ENCODE measurements around the gene PCBP3.

Gene PCBP3

GRCh38 chr21:45926281-45926680 lies 282.8 kb downstream of the PCBP3 start:
- DNase-seq = no peak
- no peaks in the 10 kb centered on the region for H3K36me3 Mint-ChIP-seq (ENCODE audit: low read depth)
- H3K27me3 Mint-ChIP-seq = no peaks in the 10 kb centered on the region
- no peak overlapping the region for H3K27ac Mint-ChIP-seq
- H3K4me1 Mint-ChIP-seq (ENCODE audit: low read depth) = peaks cover 15% of the 10 kb centered on the region
- H3K4me3 Mint-ChIP-seq = no peak overlapping the region
- no peaks in the 10 kb centered on the region for H3K9me3 Mint-ChIP-seq

- Mint-ChIP-seq H3K9me3 (no peaks in the 10 kb centered on the region), H3K4me3 (no peak overlapping the region), H3K4me1 (ENCODE audit: low read depth) (peaks cover 19% of the 10 kb centered on the region), H3K36me3 (ENCODE audit: low read depth) (no peaks in the 10 kb centered on the region), H3K27ac (no peak overlapping the region), H3K27me3 (peaks cover 4% of the 10 kb centered on the region)
- no peak for DNase-seq
Measured at GRCh38 chr21:45927032-45927431, 283.5 kb downstream of the PCBP3 start.

GRCh38 chr21:45927851-45928850 lies 284.6 kb downstream of the PCBP3 start:
- Mint-ChIP-seq H3K27ac (no peak overlapping the region), H3K36me3 (ENCODE audit: low read depth) (no peaks in the 10 kb centered on the region), H3K27me3 (peaks cover 7% of the 10 kb centered on the region), H3K9me3 (no peaks in the 10 kb centered on the region), H3K4me1 (ENCODE audit: low read depth) (peaks cover 21% of the 10 kb centered on the region), H3K4me3 (no peak overlapping the region)
- no peak for DNase-seq

- Mint-ChIP-seq H3K4me1 (ENCODE audit: low read depth) (peaks cover 20% of the 10 kb centered on the region), H3K27ac (no peak overlapping the region), H3K27me3 (peaks cover 7% of the 10 kb centered on the region)
Measured at GRCh38 chr21:45929449-45929848, 285.9 kb downstream of the PCBP3 start.

GRCh38 chr21:45930231-45930760 lies 286.8 kb downstream of the PCBP3 start:
- Mint-ChIP-seq H3K27ac (no peak overlapping the region), H3K4me3 (no peak overlapping the region), H3K4me1 (ENCODE audit: low read depth) (peaks cover 20% of the 10 kb centered on the region), H3K36me3 (ENCODE audit: low read depth) (no peaks in the 10 kb centered on the region), H3K27me3 (peaks cover 7% of the 10 kb centered on the region), H3K9me3 (no peaks in the 10 kb centered on the region)
- no peak for DNase-seq

More at GRCh38 chr21:45929449-45929848, 285.9 kb downstream of the PCBP3 start:
- Mint-ChIP-seq H3K9me3 (no peaks in the 10 kb centered on the region), H3K4me3 (no peak overlapping the region), H3K36me3 (ENCODE audit: low read depth) (no peaks in the 10 kb centered on the region)
- no peak for DNase-seq

GRCh38 chr21:45930792-45931191 lies 287.3 kb downstream of the PCBP3 start:
- no peaks in the 10 kb centered on the region for H3K36me3 Mint-ChIP-seq (ENCODE audit: low read depth)
- H3K9me3 Mint-ChIP-seq = no peaks in the 10 kb centered on the region
- no peak for DNase-seq
- no peak overlapping the region for H3K27ac Mint-ChIP-seq
- H3K27me3 Mint-ChIP-seq = peaks cover 7% of the 10 kb centered on the region
- H3K4me1 Mint-ChIP-seq (ENCODE audit: low read depth) = peaks cover 20% of the 10 kb centered on the region
- H3K4me3 Mint-ChIP-seq = no peak overlapping the region

GRCh38 chr21:45931397-45931969 lies 288.0 kb downstream of the PCBP3 start:
- H3K4me3 Mint-ChIP-seq = no peak overlapping the region
- H3K27me3 Mint-ChIP-seq = peaks cover 7% of the 10 kb centered on the region
- no peak for DNase-seq
- no peaks in the 10 kb centered on the region for H3K36me3 Mint-ChIP-seq (ENCODE audit: low read depth)
- peak overlapping the region; percentile 78 for H3K27ac Mint-ChIP-seq
- H3K4me1 Mint-ChIP-seq (ENCODE audit: low read depth) = peaks cover 20% of the 10 kb centered on the region
- H3K9me3 Mint-ChIP-seq = no peaks in the 10 kb centered on the region

- H3K36me3 Mint-ChIP-seq (ENCODE audit: low read depth) = no peaks in the 10 kb centered on the region
- H3K4me1 Mint-ChIP-seq (ENCODE audit: low read depth) = peaks cover 17% of the 10 kb centered on the region
- no peak for DNase-seq
- no peaks in the 10 kb centered on the region for H3K9me3 Mint-ChIP-seq
- H3K4me3 Mint-ChIP-seq = no peak overlapping the region
- peaks cover 7% of the 10 kb centered on the region for H3K27me3 Mint-ChIP-seq
- peak overlapping the region; percentile 78 for H3K27ac Mint-ChIP-seq
Measured at GRCh38 chr21:45932922-45933502, 289.5 kb downstream of the PCBP3 start.

- Mint-ChIP-seq H3K27ac (no peak overlapping the region), H3K4me1 (ENCODE audit: low read depth) (peaks cover 17% of the 10 kb centered on the region), H3K9me3 (no peaks in the 10 kb centered on the region), H3K27me3 (peaks cover 7% of the 10 kb centered on the region), H3K4me3 (no peak overlapping the region), H3K36me3 (ENCODE audit: low read depth) (no peaks in the 10 kb centered on the region)
- no peak for DNase-seq
Measured at GRCh38 chr21:45934085-45934484, 290.6 kb downstream of the PCBP3 start.

- Mint-ChIP-seq H3K27ac (no peak overlapping the region), H3K27me3 (peaks cover 7% of the 10 kb centered on the region), H3K9me3 (no peaks in the 10 kb centered on the region), H3K36me3 (ENCODE audit: low read depth) (no peaks in the 10 kb centered on the region), H3K4me3 (no peak overlapping the region), H3K4me1 (ENCODE audit: low read depth) (peaks cover 17% of the 10 kb centered on the region)
- DNase-seq = no peak
Measured at GRCh38 chr21:45934554-45934953, 291.0 kb downstream of the PCBP3 start.

- Mint-ChIP-seq H3K9me3 (no peaks in the 10 kb centered on the region), H3K27me3 (peaks cover 7% of the 10 kb centered on the region), H3K4me3 (no peak overlapping the region), H3K36me3 (ENCODE audit: low read depth) (no peaks in the 10 kb centered on the region), H3K4me1 (ENCODE audit: low read depth) (peaks cover 17% of the 10 kb centered on the region), H3K27ac (no peak overlapping the region)
- no peak for DNase-seq
Measured at GRCh38 chr21:45935628-45936027, 292.1 kb downstream of the PCBP3 start.

- Mint-ChIP-seq H3K27me3 (peaks cover 3% of the 10 kb centered on the region), H3K9me3 (no peaks in the 10 kb centered on the region), H3K4me3 (no peak overlapping the region), H3K36me3 (ENCODE audit: low read depth) (no peaks in the 10 kb centered on the region), H3K27ac (no peak overlapping the region), H3K4me1 (ENCODE audit: low read depth) (peaks cover 4% of the 10 kb centered on the region)
- no peak for DNase-seq
Measured at GRCh38 chr21:45937721-45938452, 294.4 kb downstream of the PCBP3 start.

- H3K9me3 Mint-ChIP-seq = no peaks in the 10 kb centered on the region
- no peak overlapping the region for H3K27ac Mint-ChIP-seq
- H3K4me3 Mint-ChIP-seq = no peak overlapping the region
- no peaks in the 10 kb centered on the region for H3K4me1 Mint-ChIP-seq (ENCODE audit: low read depth)
- no peak for DNase-seq
- H3K36me3 Mint-ChIP-seq (ENCODE audit: low read depth) = no peaks in the 10 kb centered on the region
- no peaks in the 10 kb centered on the region for H3K27me3 Mint-ChIP-seq
Measured at GRCh38 chr21:45938453-45938755, 294.9 kb downstream of the PCBP3 start.

- H3K4me3 Mint-ChIP-seq = no peak overlapping the region
Measured at GRCh38 chr21:45938811-45939520, 295.4 kb downstream of the PCBP3 start.

More at GRCh38 chr21:45938811-45939520, 295.4 kb downstream of the PCBP3 start:
- DNase-seq = no peak
- no peak overlapping the region for H3K27ac Mint-ChIP-seq
- no peaks in the 10 kb centered on the region for H3K4me1 Mint-ChIP-seq (ENCODE audit: low read depth)
- H3K27me3 Mint-ChIP-seq = no peaks in the 10 kb centered on the region
- no peaks in the 10 kb centered on the region for H3K9me3 Mint-ChIP-seq
- H3K36me3 Mint-ChIP-seq (ENCODE audit: low read depth) = no peaks in the 10 kb centered on the region

Data from activated T-cell treated with anti-CD3 and anti-CD28 coated beads, Interleukin-2, amount 50 U/mL, for 24 hours (primary cell).